GM18517 (cell line): ENCODE measurements around the gene FAM181A.

ENCODE experiments used
- ATAC-seq: cut with Tn5 transposase; IDR thresholded peaks from one replicate; pipeline ENCODE4 v1.9.1; 2021; ENCODE audit warnings: mild to moderate bottlenecking, moderate library complexity; ENCODE audit not compliant: unreplicated experiment

FAM181A gene

GRCh38 chr14:93903342-93904184 lies 23.6 kb upstream of the FAM181A start:
- no peak for ATAC-seq

GRCh38 chr14:93905623-93906022 lies 21.5 kb upstream of the FAM181A start:
- ATAC-seq: no peak

- no peak for ATAC-seq
Observed at GRCh38 chr14:93906341-93907329, 20.5 kb upstream of the FAM181A start.

GRCh38 chr14:93909429-93910128 lies 17.6 kb upstream of the FAM181A start:
- no peak for ATAC-seq

GRCh38 chr14:93911975-93912615 lies 15.0 kb upstream of the FAM181A start:
- no peak for ATAC-seq

GRCh38 chr14:93912782-93913181 lies 14.4 kb upstream of the FAM181A start:
- ATAC-seq: no peak

- ATAC-seq: no peak
Observed at GRCh38 chr14:93914278-93914677, 12.9 kb upstream of the FAM181A start.

GRCh38 chr14:93915070-93915705 lies 12.0 kb upstream of the FAM181A start:
- no peak for ATAC-seq

GRCh38 chr14:93915800-93916199 lies 11.3 kb upstream of the FAM181A start:
- no peak for ATAC-seq

- no peak for ATAC-seq
Observed at GRCh38 chr14:93916498-93916897, 10.6 kb upstream of the FAM181A start.

GRCh38 chr14:93917141-93917540 lies 10.0 kb upstream of the FAM181A start:
- ATAC-seq: no peak

GRCh38 chr14:93921001-93921806 lies 5.9 kb upstream of the FAM181A start:
- ATAC-seq: no peak

GRCh38 chr14:93923626-93924025 lies 3.5 kb upstream of the FAM181A start:
- no peak for ATAC-seq

GRCh38 chr14:93924592-93925355 lies 2.4 kb upstream of the FAM181A start:
- no peak for ATAC-seq

- ATAC-seq: no peak
Observed at GRCh38 chr14:93925374-93925895, 1.7 kb upstream of the FAM181A start.

- ATAC-seq: no peak
Observed at GRCh38 chr14:93926245-93926872, 785 bp upstream of the FAM181A start.

- no peak for ATAC-seq
Observed at GRCh38 chr14:93927800-93928145, 629 bp downstream of the FAM181A start.
